HepG2 (cell line): Measurements from ENCODE around the gene HNRNPA1. TPM values are rescaled to one million over a fixed set of nuclear protein-coding genes. Genes with fewer than 3 reads are reported as not detected.
A peak's percentile ranks its signal among the peaks of the same experiment; 100 is the strongest.

Source experiments
- ATF1 ChIP-seq: IDR thresholded peaks from 2 replicates; pipeline ENCODE4 v1.6.1; 2016; ENCODE audit warnings: mild to moderate bottlenecking, control low read depth
- FIP1L1 ChIP-seq: fragments of 200-400 bp; formaldehyde crosslinking; IDR thresholded peaks from 2 replicates; pipeline ENCODE4 v1.6.1; 2018; ENCODE audit warnings: low read depth, mild to moderate bottlenecking, low read length, moderate library complexity, borderline replicate concordance; ENCODE audit not compliant: insufficient read depth
- GABPB1 ChIP-seq: IDR thresholded peaks from 2 replicates; pipeline ENCODE4 v1.6.1; 2016; ENCODE audit warnings: mild to moderate bottlenecking, missing genetic modification reagents, moderate library complexity, missing compliant biosample characterization
- HNF1A ChIP-seq, 2 experiments: sonication (generic) in 1 of 2; formaldehyde crosslinking in 1 of 2; IDR thresholded peaks; 2 replicates each; pipeline versions ENCODE4 v1.4.0 to v1.6.1; 2016 to 2020; ENCODE audit warnings: borderline replicate concordance in 1 of 2, low read depth in 1 of 2, mild to moderate bottlenecking in 1 of 2, missing genetic modification reagents in 1 of 2
- IRF2 ChIP-seq: IDR thresholded peaks from 2 replicates; pipeline ENCODE4 v1.6.1; 2018; ENCODE audit warnings: missing genetic modification reagents, missing compliant biosample characterization
- KIAA2018 ChIP-seq: sonication (generic); formaldehyde crosslinking; IDR thresholded peaks from 2 replicates; pipeline ENCODE4 v1.5.0; 2020; ENCODE audit warnings: mild to moderate bottlenecking, missing genetic modification reagents, borderline replicate concordance
- POLR2A ChIP-seq, 2 experiments: IDR thresholded peaks; 2 replicates each; pipeline ENCODE4 v1.6.1; 2011; ENCODE audit warnings: low read depth in 2 of 2, low read length in 2 of 2, mild to moderate bottlenecking in 1 of 2, moderate library complexity in 1 of 2; ENCODE audit not compliant: insufficient read depth in 1 of 2
- RBM22 ChIP-seq: fragments of 200-400 bp; formaldehyde crosslinking; optimal IDR thresholded peaks from 2 replicates; pipeline ENCODE3; 2017; ENCODE audit warnings: mild to moderate bottlenecking, low read length, moderate library complexity
- U2AF1 ChIP-seq: fragments of 200-400 bp; formaldehyde crosslinking; optimal IDR thresholded peaks from 2 replicates; pipeline ENCODE3; 2017; ENCODE audit warnings: mild to moderate bottlenecking, low read depth, low read length
- U2AF2 ChIP-seq: fragments of 200-400 bp; formaldehyde crosslinking; IDR thresholded peaks from 2 replicates; pipeline ENCODE4 v1.6.1; 2017; ENCODE audit warnings: low read depth, mild to moderate bottlenecking, low read length
- YEATS4 ChIP-seq: sonication (generic); formaldehyde crosslinking; IDR thresholded peaks from 2 replicates; pipeline ENCODE4 v1.4.0; 2020; ENCODE audit warnings: missing genetic modification reagents, borderline replicate concordance
- ZBTB38 ChIP-seq: sonication (generic); formaldehyde crosslinking; IDR thresholded peaks from 2 replicates; pipeline ENCODE4 v1.5.1; 2020; ENCODE audit warnings: mild to moderate bottlenecking, missing genetic modification reagents
- ZNF17 ChIP-seq: sonication (generic); formaldehyde crosslinking; IDR thresholded peaks from 2 replicates; pipeline ENCODE4 v1.5.0; 2020; ENCODE audit warnings: mild to moderate bottlenecking, missing genetic modification reagents
- ZNF619 ChIP-seq: sonication (generic); formaldehyde crosslinking; IDR thresholded peaks from 2 replicates; pipeline ENCODE4 v1.4.0; 2020; ENCODE audit warnings: mild to moderate bottlenecking, missing genetic modification reagents
- ZNF7 ChIP-seq: IDR thresholded peaks from 2 replicates; pipeline ENCODE4 v1.6.1; 2016; ENCODE audit warnings: missing biosample characterization, missing genetic modification reagents
- ZNF713 ChIP-seq: sonication (generic); formaldehyde crosslinking; IDR thresholded peaks from 2 replicates; pipeline ENCODE4 v1.4.0; 2020; ENCODE audit warnings: mild to moderate bottlenecking, missing genetic modification reagents
- ZSCAN25 ChIP-seq: sonication (generic); formaldehyde crosslinking; IDR thresholded peaks from 2 replicates; pipeline ENCODE4 v1.8.0; 2022; ENCODE audit warnings: mild to moderate bottlenecking, missing genetic modification reagents
- polyA plus RNA-seq, 8 experiments: library from polyadenylated mRNA; depleted of rRNA in 3 of 8; stranded (reverse) in 7 of 8; unstranded in 1 of 8; fragments of >200 nt; fragmentation: Illumina TruSeq in 4 of 8; extraction: Trizol in 4 of 8; gene quantifications; 2 replicates each; pipeline versions ENCODE4 v1.2.1 to v1.2.3, GENCODE V29; 2011 to 2016; ENCODE audit warnings: low read depth in 4 of 8, missing spikeins in 1 of 8, mixed read lengths in 1 of 8; ENCODE audit not compliant: insufficient read depth in 1 of 8
- total RNA-seq, 5 experiments: library from RNA; depleted of rRNA; stranded (reverse); fragments of >200 nt; fragmentation: Illumina TruSeq; extraction: Trizol; gene quantifications; 2 replicates each; pipeline ENCODE4 v1.2.3, GENCODE V29; 2016; ENCODE audit warnings: low read depth in 1 of 5

The HNRNPA1 gene
- total and polyA plus RNA-seq, 2 of the 13 experiments (the other 11 are each of a cell fraction or from before 2014, with no cell fraction given) = 535 to 1,820 TPM

- TF ChIP-seq KIAA2018 (CRISPR knock-in tag) = no peak
- no peak for TF ChIP-seq GABPB1 (CRISPR knock-in tag)
- TF ChIP-seq ATF1 (CRISPR knock-in tag) = 0 out of 2 replicates have a peak, but pooled peaks have one; percentile 29
- 0 out of 2 replicates have a peak, but pooled peaks have one; percentile 31 for TF ChIP-seq FIP1L1
- no peak for TF ChIP-seq HNF1A (IDR thresholded peaks at IDR 0.05; ENCODE audit: low read depth)
- no peak; the same call in 1 of the 2 replicates for TF ChIP-seq HNF1A (CRISPR knock-in tag; IDR thresholded peaks at IDR 0.05; ENCODE audit: borderline replicate concordance)
- TF ChIP-seq ZNF713 = no peak
- peak; percentile 58 for TF ChIP-seq IRF2
- TF ChIP-seq ZNF7 (CRISPR knock-in tag) = no peak
- no peak for TF ChIP-seq U2AF1
- TF ChIP-seq ZBTB38 (CRISPR knock-in tag) = peak; percentile 22; the same call in 1 of the 2 replicates
- 0 out of 2 replicates have a peak, but pooled peaks have one; percentile 30 for TF ChIP-seq YEATS4
- TF ChIP-seq RBM22 = no peak
- TF ChIP-seq ZNF17 (CRISPR knock-in tag) = 0 out of 2 replicates have a peak, but pooled peaks have one; percentile 36
- peak; percentile 22 to 36; a peak in 2 of 4 replicates for TF ChIP-seq POLR2A (IDR thresholded peaks at IDR 0.05; ENCODE audit: insufficient read depth in 1 of 2, low read depth in 2 of 2, low read length in 2 of 2)
- no peak for TF ChIP-seq U2AF2
- peak; percentile 66; the same call in 1 of the 2 replicates for TF ChIP-seq ZNF619
- TF ChIP-seq ZSCAN25 = peak; percentile 70
These were observed 13.8 kb downstream of the HNRNPA1 start (continued) for GRCh38 chr12:54294152-54294952.
